ENCODE data around the gene FLCN.

GRCh38 chr17:17264430-17264829, 27.5 kb upstream of the FLCN start:
- no peak for TF ChIP-seq POLR2A (IDR thresholded peaks at IDR 0.05)
- TF ChIP-seq CTCF (IDR thresholded peaks at IDR 0.05), result no peak

Measured in prostate gland (tissue), 2 donors.